Raji (cell line): ENCODE data around the gene OR6J1.

Experiments used
- POLR2A ChIP-seq: IDR thresholded peaks from 2 replicates; pipeline ENCODE4 v1.6.1; 2011; ENCODE audit warnings: low read depth, low read length, control low read depth; ENCODE audit not compliant: insufficient read depth

Gene OR6J1

DNA sequence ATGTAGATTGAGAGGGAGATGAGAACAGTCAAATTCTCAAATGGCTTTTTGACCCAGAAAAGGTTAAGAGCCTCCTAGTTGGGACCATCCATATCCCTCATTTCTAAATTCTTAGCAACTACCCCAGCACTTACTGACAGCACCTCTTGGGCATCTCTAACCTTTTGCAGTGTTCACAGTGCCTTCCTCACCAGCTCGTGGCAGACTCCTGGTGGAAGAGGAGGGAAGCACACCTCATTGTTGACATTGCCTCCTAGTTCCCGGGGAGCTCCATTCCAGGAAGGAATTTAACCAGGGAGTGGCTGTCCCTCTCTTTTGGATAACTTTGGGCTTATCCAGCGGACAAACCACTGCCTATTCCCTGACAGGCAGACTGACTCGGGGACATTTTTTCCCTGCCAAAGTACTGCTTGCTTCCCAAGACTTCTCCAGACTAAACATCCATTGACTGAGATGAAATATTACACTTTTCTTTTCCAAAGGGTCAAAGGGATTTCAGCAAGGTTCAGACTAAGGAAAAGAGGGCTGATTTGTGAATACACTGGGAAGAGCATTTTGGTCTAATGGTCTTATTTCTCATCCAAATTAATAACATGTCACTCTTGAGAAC, 9.0 kb upstream of the OR6J1 start:
- TF ChIP-seq POLR2A: no peak

DNA sequence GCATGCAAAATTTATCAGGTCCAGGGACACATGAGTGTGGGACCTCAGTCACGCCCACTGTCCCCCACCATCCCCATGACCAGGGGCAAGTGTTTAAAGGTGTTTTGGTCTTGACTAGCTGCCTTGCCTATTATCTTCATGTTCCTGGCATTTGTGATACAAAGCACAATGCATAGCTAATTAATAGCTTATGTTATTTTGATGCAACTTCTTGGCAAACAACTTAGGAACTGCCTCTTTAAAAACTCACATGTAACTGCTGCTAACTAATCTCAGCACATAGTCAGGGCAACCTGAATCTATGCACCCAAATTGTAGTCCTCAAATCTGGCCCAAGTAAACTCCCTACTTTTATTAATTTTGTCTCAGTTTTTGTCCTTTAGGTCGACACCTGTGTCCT, 7.4 kb upstream of the OR6J1 start:
- no peak for TF ChIP-seq POLR2A

DNA sequence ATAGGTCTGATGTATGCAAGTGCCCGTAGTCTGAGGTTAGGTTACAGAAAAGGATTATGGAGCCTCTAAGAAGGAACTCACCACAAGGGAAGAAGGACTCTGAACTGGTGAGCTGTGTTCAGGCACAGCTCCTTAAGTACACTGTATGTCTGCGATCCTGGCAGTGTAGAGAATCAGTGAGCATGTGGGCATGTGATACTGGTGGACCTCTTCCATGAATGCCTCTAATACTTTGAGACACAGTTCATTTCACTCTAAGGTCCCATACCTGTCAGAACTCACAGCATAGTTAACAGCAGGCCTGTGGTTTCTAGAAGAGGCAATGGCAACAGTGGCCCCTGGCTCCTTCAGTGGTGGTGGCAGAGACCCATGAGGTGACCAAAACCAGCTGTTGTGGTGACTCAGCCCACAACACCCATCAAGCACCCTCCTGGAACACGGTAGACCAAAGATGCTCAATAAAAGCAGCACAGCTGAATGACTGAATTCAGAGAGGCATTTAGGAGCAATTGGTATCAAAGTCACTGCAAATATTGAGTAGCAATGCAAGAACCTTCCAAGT, 6.9 kb upstream of the OR6J1 start:
- peak; percentile 93 for TF ChIP-seq POLR2A

DNA sequence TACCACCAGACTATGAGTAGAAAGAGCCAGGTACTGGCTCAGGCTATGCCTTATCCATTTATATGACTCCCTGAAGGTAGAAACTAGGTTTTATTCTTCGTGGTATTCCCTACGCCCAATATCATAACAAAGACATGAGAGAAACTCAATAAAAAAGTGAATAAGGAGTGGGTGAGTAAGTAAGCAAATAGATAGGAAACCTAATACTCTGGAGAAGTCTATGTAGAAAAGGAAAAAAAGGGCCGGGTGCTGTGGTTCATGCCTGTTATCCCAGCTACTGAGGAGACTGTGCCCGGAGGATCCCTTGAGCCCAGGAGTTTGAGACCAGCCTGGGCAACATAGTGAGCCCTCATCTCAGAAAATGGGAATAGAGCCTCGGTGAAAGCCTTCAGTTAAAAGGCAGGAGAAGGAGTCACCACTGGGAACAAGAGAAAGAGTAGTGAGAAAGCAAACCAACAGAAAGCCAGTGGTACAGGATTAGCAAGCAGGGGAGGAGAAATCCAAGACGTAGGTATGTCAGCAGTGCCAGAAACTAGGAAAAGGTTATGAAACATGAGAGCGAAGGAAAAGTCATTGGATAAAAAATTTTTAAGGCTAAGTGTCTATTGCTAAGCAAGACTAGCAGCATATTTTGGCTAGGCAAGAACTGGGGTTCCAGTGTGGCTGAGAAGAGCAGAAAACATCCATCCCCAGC, 6.0 kb upstream of the OR6J1 start:
- no peak for TF ChIP-seq POLR2A

DNA sequence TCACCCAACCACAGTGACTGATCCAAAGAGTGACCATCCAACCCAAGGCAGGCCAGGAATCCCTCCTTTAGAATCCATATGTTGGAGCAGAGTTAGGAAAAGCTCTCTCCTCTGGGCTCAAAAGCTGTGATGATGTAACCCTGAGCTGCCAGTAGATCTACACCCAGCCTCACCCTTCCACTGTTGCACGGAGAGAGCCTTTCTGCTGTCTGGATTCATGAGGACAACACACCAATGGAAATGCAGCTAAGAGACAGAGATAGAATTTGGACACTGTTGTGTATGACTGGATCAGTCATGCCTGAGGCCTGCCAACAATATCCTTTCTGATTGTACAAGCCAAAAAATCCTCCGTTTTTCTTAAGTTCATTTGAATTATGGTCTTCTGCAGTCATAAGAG, 4.4 kb upstream of the OR6J1 start:
- TF ChIP-seq POLR2A: no peak

DNA sequence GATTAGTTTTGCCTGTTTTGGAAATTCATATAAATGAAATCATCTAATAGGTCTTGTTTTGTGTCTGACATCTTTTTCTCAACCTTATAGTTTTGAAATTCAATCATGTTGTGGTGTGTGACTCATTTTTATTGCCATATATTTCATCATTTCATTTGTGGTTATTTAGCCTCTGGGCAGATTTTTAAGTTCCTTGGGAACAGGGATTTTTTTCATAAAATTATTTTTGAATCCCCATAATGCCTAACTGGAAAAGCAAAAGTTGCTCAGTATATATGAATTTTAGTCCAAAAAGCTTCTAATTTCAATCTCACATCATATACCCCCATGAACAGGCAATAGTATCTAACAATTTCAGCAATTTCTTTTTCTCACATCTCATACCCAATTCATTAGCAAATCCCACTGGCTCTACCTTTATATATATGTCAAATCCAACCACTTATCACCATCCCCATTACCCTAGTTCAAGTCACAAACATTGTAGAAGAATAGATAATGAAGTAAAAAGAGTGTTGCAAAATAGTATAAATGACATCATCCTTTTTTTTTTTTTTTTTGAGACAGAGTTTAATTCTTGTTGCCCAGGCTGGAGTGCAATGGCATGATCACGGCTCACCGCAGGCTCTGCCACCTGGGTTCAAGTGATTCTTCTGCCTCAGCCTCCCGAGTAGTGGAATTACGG, 2.6 kb upstream of the OR6J1 start:
- TF ChIP-seq POLR2A: no peak

DNA sequence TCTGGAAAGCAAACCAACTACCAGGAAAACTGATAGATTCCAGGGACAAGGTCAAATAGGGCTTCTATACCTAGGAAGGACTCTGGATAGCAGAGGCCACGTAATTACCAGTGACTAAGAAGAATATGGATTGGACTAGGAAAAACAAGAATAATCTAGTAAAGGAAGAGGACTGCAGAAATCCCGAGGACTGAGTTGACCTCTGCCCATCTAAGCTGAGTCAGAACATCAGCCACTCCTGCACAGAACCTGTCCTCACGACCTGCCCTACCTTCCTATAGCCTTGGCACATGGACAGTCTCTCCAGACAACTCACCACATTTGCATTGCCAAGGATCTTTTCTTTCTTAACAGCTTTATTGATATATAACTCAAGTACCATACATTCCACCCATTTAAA, 2.3 kb downstream of the OR6J1 start:
- TF ChIP-seq POLR2A: no peak

DNA sequence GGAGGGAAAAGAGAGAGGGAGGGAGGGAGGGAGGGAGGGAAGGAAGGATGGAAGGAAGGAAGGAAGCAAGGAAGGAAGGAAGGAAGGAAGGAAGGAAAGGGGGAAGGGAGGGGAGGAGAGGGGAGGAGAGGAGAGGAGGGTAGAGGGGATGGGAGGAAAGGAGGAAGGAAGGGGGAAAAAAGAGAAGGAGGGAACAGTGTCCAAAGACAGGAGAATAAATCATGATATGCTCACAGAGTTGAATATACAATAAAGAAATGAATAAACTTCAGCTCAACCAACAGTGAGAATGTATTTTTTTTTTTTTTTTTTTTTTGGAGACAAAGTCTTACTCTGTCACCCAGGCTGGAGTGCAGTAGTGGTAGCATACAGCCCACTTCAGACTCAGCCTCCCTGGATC, 4.0 kb downstream of the OR6J1 start:
- TF ChIP-seq POLR2A: no peak

DNA sequence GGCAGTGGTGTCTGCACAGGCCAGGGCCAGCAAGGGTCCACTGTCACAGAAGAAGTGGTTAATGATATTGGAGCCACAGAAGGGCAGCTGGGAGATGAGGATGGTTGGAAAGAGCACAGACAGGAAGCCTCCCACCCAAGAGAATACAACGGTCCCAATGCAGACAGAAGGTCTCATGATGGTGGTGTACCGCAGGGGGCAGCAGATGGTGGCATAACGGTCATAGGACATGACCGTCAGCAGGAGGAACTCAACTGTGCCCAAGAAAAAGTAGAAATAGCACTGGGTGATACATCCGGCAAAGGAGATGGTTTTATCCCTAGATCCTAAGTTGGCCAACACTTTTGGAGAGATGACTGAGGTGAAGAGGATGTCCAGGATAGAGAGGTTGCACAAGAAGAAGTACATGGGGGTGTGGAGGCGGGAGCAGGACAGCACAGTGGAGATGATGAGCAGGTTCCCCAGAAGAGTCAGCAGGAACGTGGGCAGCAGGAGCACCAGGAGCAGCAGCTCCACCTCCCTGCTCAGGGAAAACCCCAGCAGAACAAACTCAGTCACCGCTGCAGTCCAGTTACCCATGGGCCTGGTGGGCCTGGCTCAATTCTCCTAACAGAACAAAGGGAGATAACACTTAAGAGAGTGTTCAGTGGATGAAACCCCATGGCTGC, 9.8 kb downstream of the OR6J1 start:
- TF ChIP-seq POLR2A: no peak

DNA sequence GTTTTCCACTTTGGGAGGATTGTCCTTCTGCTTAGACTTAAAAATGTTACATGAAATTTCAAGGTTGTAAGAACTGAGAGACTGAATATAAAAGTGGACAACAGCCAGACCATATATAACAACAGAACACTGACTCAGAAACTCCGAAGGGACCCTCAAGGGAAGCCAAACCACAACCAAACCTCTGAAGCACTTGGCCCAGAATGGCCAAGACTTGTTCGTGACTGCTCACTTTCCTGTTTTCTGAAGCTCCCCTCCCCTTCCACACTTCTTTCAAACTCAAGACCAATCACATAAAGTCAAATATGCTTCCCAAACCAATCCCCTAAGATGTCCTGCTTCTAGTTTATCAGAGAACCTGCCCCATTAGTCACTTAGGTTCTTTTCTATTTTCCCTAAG, 13.7 kb downstream of the OR6J1 start:
- TF ChIP-seq POLR2A: no peak

DNA sequence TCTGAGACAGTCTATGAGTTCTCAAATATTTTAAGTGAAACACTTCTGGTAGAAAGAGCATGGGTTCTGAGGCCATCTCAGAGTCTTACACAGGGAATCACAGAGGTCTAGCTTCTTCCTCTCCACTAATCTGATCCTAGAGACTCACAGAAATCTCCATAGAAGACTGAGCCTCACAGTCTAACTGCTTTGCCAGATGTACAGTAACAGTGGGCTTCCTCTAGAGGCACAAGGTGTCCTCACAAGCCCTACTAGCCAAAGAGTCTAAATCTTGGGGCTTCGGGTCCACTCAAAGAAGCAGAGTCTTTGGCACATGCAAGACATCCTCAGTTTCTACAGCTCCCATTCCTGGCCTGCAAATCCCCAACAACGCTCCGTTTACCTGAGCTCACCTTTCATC, 14.1 kb downstream of the OR6J1 start:
- no peak for TF ChIP-seq POLR2A

DNA sequence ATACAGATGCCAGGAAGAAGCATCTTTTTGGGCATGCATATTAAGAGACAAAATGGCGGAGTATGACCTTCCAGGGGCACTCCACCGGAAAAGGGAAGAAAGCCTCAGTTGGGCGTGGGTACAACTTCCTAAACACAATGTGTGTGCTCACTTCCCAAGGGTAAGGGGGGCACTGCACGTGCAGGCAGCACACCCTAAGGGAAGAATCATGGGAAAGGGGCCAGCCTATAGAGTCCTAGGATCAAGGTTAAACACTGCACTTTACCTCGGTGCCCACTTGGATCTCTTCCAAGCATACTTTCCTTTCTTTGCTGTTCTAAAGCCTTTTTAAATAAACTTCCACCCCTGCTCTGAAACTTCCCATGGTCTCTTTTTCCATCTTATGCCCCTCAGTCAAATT, 14.8 kb downstream of the OR6J1 start:
- TF ChIP-seq POLR2A: no peak

DNA sequence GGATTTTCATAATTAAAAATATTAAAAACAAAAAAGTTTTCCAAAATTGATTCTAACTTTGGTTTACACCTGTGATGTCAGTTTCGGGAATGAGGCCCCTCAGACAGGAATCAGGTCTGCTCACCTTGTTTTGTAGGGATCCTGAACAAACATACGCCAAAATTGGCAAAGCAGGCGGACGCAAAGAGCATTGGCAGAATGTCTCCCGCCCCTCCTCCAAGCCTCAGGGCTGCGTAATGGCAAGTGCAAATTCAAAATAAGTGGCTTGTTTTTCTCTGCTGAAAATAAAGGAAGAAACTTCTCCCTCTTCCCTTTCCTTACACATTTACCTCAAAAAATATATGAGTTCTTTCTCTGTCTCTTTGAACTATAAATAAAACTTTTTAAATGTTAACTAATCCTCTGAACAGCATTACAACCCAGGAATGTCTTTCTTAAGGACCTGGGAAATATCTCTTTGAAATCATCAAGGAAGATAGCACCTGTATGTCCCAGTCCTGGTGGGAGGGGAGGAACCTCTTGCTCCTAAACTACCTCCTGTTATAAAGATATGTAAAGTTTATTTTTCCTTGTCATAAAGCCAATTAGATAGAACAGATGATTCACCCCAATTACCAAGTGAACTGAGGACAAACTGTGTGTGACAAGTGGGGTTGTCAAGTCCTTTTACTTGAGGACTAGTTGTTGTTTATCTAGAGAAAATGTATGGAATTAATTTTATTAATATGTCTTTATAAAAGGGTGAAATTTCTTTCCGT, 16.5 kb downstream of the OR6J1 start:
- TF ChIP-seq POLR2A: no peak

DNA sequence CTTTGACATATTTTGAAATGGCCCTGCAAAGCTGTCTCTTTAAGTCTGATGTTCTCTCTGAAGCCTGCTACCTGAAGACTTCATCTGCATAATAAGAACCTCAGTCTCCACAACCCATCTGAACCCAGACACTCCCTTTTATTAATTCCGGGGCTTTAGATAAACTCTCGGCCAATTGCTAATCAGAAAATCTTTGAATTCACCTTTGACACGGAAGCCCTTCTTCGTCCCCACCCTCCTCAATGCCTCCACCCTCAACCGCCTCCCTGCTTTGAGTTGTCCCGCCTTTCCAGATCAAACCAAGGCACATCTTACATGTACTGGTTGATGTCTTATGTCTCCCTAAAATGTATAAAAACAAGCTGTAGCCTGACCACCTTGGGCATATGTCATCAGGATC, 17.6 kb downstream of the OR6J1 start:
- no peak for TF ChIP-seq POLR2A

DNA sequence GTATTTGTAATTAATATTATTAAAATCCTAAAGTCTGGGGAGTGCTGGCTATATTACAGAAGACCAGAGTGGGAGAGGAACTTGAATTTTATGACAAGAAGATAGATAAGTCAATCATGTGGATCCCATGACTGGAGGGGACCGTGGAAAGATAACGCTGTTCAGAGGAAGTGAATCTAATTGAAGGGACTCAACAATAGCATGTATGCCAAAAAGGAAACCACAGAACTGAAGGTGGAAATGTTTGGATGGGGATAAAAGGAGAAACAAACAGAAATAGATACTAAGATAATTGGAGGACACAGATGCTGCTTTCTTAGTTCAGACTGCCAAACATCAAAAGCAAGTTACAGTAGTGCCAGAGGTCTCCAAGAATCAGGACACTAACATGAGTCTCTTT, 21.1 kb downstream of the OR6J1 start:
- no peak for TF ChIP-seq POLR2A
